GM12892 (cell line): ENCODE data around the gene FZD8.
A peak's percentile ranks its signal among the peaks of the same experiment; 100 is the strongest.

Experiments
- DNase-seq: peaks from one replicate; pipeline ENCODE4 v3.0.0; 2011; ENCODE audit not compliant: insufficient read length
- FAIRE-seq: peaks from 2 replicates; lab custom pipeline; 2011; peaks lifted over from hg19 to GRCh38; lab: Jason Lieb, UNC
- POLR2A ChIP-seq: IDR thresholded peaks from 2 replicates; pipeline ENCODE4 v1.6.1; 2011; ENCODE audit warnings: low read depth, low read length, control low read depth
- POLR2AphosphoS5 ChIP-seq: IDR thresholded peaks from 2 replicates; pipeline ENCODE4 v1.6.1; 2011; ENCODE audit warnings: low read depth, low read length, control low read depth
- TAF1 ChIP-seq: IDR thresholded peaks from 2 replicates; pipeline ENCODE4 v1.6.1; 2011; ENCODE audit warnings: low read depth, mild to moderate bottlenecking, control low read depth, low read length, borderline replicate concordance

FZD8 gene

DNA sequence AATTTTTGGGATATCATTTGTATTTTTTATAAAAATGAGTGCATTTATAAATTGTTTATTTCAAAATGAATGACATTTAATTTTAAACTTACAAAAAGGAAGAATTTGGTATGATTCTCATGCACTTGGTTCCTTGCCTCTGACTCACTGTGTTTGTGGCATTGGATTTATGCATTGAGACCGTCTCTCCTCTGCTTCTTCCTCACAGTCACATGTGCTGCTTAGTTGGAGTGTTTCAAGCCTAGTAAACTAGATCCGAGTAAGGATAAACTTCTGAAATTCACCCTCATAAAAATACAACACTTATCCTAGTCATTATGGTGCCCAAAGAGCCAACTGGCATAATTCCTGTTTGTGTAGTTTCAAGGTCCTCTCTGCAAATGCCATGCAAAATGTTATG is 19.1 kb upstream of the FZD8 start:
- TF ChIP-seq POLR2AphosphoS5, result no peak
- no peak for TF ChIP-seq TAF1
- no peak for TF ChIP-seq POLR2A
- FAIRE-seq (no peak), DNase-seq (no peak)

DNA sequence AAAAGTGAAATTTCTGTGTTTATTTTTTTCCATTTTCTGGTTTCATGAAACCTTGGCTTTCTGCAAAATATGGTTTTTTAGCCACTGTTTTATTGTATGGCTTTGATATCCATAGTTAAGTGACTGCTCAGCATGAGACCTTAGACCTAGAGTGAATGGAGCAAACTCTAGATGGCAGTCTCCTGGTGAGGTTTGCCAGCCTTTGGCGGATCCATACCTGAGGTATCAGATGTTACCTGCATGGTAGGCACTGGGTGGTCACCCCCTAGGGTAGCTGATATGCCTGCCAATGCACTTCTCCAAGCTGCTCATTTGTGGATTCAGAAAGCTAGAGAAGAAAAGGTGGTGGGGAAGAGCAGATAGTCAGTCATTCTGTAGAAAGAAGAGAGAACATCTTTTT is 17.4 kb upstream of the FZD8 start:
- FAIRE-seq, result no peak
- no peak for TF ChIP-seq TAF1
- no peak for TF ChIP-seq POLR2AphosphoS5
- no peak for TF ChIP-seq POLR2A
- no peak for DNase-seq

DNA sequence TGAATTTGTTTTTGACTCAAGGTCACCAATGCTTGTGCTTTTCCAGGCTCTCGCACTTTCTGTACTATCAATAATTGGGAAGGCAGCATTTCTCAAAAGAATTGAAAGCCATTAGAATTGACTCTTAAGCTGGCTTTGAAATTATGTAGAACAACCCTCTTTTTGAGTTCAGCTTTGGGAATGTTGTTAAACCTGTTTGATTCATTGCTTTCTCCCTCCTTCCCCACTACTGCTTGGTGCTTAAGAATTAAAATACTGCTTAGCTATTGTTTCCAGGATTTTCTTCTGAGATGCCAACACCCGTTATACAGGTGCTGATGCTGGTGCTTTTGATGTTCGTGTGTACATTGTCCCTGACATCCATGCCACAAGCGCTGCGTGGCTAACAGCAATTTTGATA is 15.5 kb upstream of the FZD8 start:
- no peak for FAIRE-seq
- TF ChIP-seq POLR2A, result no peak
- no peak for DNase-seq

DNA sequence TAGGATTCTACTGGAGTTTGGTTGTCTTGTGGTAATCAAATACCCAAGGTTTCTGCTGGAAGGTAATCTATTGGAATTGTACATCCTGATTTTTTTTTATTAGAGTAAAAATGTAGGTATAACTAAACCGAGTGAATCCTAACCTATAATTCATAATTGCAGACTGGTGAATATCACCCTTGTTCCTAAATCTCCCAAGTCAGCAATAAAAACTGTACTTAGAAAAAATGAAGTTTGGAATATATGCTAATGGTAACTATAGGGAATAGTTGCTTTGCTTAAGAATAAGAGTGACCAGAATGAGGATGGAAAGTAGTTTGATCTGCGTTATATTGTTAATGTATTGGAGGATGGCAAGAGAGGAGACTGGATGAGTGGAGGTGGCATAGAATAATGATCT is 10.7 kb upstream of the FZD8 start:
- FAIRE-seq (no peak), DNase-seq (no peak)
- TF ChIP-seq TAF1 (no peak), POLR2AphosphoS5 (no peak), POLR2A (no peak)

DNA sequence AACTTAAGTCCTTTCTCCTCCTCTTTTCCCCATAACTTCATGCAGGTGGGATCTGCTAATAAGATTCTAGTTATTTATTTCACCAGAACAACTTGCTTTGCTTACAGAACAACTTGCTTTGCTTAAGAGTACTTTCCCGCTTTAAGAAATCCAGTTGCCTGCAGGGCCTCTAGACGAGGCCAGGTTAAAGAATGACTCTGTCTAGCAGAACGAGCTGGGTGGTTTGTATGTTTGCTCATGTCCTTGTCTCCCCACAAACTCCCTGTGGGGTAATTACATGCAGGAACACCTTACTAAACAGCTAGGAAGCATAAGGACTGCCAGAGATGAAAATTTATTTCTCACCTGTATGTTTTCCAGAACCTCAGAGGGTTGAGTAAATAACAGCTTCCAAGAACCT is 8.8 kb upstream of the FZD8 start:
- no peak for TF ChIP-seq POLR2AphosphoS5
- TF ChIP-seq TAF1, result no peak
- TF ChIP-seq POLR2A, result no peak
- DNase-seq (no peak), FAIRE-seq (no peak)

DNA sequence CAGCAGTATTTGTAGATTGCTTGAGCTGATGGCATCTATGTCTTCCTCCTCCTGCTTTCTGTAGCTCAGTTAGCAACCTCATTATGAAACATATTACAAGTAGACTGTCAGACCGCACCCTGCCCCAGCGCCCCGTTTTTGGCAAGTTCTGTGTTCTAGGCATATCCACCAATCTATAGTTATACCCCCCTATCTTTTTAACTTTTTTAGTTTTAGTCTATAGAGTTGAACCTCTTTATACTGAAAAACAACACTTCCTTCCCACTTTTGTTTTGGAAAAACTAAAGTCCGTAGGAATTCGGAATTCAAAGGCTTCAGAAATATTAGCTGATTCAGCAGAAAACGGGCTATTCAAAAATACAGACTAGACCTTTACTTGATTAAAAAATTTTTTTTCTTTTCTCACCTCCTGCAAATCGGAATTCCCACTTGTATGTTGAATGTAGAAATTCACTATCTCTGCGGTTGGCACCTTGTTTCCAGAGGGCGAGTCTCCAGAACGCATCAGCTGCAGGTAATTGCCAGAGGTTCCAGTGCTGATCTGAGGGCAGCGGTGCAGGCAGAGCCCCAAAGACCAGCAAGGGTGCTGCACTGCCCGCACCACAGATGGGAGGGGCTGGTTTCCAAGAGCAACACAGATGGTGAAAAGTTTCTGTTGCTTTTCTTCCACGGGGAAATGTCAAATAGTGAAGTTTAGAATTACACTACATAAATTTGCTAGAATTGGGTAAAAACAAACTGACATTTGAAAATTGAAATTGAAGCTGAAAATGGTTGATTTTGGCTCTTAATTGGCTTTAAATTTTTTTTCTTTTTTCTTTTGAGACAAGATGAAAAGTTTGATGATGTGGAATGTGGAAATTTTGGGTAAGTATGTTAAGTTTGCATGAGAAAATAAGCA is 2.2 kb upstream of the FZD8 start:
- FAIRE-seq, result no peak
- TF ChIP-seq POLR2A (no peak), TAF1 (no peak), POLR2AphosphoS5 (no peak)

DNA sequence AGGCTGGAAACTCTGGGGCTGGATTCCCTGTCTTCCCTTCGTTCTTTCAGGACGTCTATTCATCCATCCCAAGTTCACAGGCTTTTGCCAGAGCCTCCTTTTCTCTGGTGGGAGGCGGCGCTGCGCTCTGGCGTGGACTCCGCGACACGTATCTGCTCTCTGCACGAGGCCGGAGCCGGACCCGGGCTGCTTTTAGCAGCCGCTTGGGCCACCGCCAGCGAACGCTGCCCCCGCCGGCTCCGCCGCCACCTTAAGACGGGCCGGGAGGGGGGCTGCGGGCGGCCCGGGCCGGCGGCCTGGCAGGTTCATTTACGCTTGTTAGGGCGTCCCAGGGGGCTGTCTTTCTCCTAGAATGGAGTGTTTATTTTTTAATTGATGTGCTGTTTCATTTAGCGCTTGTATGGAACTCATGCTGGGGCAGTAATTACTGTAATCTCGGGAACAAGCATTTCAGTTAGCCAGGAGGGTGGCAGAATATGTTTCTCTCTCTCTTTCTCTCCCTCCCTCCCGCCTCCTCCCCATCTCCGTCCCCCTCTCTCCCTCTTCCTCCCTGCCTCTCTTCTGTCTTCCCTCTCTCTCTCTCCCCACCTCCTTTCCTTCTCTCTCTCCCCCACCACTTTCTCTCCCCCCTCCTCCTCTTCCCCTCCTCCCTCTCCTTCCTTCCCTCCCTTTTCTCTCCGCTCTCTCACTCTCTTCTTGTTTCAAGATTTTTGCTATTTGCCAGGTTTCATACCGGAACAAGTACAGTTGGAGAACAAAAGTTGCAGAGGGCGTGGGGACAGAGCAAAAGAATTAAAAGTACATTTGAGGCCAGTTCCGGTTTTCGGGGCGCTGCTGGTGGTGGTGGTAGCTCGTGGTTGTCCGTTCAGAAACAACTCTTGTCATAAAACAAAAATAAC is 1.3 kb upstream of the FZD8 start:
- TF ChIP-seq POLR2AphosphoS5, result no peak
- TF ChIP-seq TAF1, result no peak
- no peak for TF ChIP-seq POLR2A
- DNase-seq (no peak), FAIRE-seq (no peak)

More for the DNA sequence above, 2.2 kb upstream of the FZD8 start:
- no peak for DNase-seq

DNA sequence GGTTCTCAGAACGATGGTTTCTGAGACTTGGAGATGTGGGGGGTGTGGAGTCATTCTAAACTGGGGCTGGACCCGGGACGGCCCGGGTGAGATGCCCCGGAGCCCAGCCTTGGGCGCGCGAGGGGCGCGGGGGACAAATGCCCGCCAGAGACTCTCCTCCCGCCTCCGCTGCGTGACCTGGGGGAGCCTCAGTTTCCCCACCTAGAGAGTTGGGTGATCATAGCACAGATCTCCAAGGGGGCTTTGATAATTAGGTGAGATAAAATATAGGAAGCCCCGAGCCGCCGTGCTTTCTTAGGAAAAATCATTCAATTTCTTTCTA is 658 bp upstream of the FZD8 start:
- FAIRE-seq, result no peak
- TF ChIP-seq POLR2A (no peak), POLR2AphosphoS5 (no peak), TAF1 (no peak)
- no peak for DNase-seq

DNA sequence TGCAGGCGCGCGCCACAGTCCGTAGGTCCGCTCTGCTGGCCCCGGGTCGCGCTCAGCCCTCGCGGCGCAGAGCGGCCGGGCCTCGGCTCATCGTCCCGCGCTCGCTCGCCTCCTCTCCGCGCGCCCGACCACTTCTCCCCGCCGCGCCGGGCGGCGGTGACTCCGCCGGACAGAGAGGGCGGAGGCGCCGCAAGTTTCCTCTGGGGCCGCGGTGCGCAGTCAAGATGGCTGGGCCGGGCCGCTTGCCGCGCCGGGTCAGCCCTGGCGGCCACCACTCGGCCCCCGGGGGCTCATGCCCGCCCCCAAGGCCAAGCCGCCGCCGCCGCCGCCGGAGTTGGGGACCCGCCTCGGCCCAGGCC is 441 bp downstream of the FZD8 start:
- TF ChIP-seq POLR2AphosphoS5 (no peak), POLR2A (no peak), TAF1 (no peak)
- no peak for FAIRE-seq
- no peak for DNase-seq

DNA sequence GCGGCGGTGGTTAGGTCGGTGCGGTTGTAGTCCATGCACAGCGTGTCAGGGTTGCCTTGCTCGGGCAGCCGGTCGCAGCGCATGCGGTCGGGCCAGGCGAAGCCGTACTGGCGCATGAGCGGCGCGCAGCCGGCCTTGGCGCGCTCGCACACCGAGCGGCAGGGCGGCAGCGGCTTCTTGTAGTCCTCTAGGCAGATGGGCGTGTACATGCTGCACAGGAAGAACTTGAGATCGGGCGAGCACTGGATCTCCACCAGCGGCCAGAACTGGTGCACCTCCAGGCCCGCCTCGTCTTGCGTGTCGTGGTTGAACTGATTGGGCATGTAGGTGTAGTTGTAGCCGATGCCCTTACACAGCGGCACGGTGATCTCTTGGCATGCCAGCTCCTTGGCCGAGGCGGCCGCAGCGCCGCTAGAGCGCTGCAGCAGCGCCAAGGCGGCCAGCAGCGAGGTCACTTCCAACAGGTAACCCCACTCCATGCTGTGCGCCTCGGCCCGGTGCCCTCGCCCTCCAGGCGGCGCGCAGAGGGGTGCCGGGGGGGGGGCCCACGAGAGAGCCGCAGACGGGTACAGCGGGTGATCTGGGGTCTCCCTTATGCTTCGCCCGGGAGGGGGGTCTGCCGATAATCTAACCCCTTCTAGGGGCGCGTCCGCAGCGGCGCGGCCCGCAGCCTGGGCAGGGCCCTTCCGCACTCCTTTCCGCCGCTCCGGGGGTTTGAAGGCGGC is 983 bp downstream of the FZD8 start:
- peak; percentile 73 for FAIRE-seq
- TF ChIP-seq POLR2AphosphoS5, result no peak
- TF ChIP-seq TAF1, result no peak
- no peak for TF ChIP-seq POLR2A
- DNase-seq, result no peak

DNA sequence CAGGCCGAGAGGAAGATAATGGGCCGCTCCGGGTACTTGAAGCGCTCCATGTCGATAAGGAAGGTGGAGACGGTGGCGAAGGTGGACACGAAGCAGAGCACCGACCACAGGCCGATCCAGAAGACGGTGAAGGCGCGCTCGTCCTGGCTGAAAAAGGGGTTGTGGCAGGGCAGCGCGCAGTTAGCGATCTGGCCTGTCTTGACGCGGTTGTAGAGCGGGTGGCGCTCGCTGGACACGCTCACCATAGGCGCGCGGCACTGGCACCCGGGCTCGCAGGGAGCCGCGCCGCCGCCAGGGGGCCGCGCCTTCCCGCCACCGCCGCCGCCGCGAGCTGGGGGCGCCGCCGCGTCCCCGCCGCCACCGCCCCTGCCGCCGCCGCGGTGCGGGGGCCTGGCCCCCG is 1.6 kb downstream of the FZD8 start:
- peak; percentile 41 for DNase-seq
- FAIRE-seq, result no peak
- TF ChIP-seq POLR2AphosphoS5 (no peak), POLR2A (no peak), TAF1 (no peak)
